HG03354 (cell line): ENCODE data around the gene EMP3.
"Not testable (repeated sequence)": the region's sequence is repeated elsewhere in the genome, so short reads cannot be mapped to it uniquely, and the experiment has no call there.

ENCODE experiments used
- ATAC-seq: cut with Tn5 transposase; IDR thresholded peaks from one replicate; pipeline ENCODE4 v1.9.1; 2021; ENCODE audit warnings: mild to moderate bottlenecking; ENCODE audit not compliant: unreplicated experiment, poor library complexity, severe bottlenecking

Gene EMP3

DNA sequence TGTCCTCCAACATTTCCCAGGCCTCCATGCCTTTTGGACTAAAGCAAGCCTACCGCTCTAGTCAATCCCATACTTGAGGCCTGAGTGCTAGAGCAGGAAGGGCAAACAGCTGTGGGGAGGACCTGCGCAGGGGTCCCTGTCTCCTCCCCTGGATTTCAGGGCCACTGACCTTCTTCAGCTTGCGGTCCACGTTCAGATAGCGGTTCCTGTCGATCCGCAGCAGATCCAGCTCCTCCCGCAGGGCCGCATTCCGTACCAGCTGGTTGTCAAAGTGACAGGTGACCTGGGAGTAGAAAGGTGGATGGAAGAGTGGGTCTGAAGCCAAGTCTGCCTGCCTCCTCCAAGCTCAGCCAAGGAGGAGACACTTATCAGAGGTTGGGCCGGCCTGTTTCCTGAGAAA is 14.0 kb upstream of the EMP3 start:
- ATAC-seq: no peak

DNA sequence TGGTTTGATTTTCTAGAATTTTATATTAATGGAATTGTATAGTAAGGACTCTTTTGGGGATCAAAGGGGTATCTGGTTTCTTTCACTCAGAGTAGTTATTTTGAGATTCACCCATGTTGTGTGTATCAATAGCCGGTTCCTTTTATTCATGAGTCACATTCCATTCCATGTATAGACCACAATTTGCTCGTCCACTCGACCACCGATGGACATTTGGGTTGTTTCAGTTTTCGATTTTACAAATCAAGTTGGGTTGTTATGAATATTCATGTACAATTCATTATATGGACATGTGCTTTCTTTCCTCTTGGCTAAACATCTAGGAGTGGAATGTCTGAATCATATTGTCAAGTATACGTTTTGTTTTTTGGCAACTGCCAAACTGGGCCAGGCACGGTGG is 9.6 kb upstream of the EMP3 start:
- ATAC-seq: no peak

GRCh38 chr19:48317708-48317960 is 7.7 kb upstream of the EMP3 start:
- not testable (repeated sequence) for ATAC-seq

DNA sequence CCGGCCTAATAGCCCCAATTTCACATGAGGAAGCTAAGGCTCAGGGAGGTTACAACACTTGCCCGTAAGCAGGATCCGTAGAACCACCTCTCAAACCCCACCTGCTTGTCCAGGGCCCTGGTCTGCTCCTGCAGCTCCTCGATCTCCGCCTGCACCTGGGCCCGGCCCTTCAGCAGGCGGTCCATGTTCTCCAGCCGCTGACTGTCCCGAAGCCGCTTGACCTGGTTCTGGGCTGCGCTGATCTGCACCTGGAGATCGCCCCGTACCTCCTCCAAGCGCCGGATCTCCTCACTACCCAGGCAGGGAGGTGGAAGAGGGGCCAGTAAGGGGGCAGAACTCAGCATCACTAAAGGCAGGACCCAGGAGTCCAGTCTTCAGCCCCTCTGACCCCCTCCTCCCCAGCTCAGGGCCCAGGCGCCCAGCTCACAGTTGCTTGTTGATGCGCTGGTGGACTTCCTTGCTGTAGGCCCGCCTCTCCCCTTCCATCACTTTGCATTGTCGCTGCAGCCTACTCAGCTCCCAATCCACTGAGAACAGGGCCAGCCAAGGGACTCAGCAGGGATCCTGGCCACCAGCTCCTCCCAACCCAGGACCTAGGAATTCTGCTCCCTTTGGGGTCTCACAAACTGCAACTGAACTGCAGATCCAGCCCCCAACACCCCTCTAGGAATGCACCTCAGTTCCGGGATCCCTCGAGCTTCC is 6.9 kb upstream of the EMP3 start:
- ATAC-seq: no peak

DNA sequence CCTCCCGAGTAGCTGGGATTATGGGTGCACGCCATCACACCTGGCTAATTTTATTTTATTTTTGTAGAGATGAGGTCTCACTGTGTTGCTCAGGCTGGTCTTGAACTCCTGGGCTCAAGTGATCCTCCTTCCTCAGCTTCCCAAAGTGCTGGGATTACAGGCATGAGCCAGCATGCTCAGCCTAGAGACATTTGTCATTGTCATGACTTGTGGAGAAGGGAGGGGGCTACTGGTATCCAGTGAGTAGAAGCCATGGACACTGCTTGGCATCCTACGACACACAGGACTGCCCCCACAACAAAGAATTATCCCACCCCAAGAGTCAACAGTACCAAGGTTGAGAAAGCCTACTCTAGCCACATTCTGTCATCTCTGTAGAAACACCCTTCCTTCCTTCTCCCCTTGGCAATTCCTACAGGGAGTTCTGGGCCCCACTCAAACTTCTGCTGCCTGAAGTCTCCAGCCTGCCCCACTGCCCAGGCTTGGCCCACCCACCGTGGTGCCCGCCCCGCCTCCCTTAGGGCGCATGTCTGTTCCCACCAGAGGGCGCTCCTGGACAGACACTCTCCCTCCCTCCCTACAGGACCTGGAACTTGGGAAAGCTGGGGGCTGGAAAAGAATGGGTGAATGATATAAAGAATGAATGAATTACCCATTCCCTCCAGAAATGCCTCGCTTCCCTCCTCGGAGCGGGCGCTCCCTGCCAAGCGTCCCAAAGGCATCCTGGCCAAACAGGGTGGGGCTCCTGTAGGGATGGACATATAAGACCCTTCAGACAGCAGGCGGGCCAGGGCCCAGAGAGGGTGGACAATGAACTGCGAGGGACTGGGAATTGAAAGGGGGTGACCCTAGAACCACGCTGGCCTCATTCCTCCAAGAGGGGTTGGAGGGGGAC is 5.5 kb upstream of the EMP3 start:
- ATAC-seq: no peak

GRCh38 chr19:48321372-48321621 is 4.1 kb upstream of the EMP3 start:
- peak; percentile 56 for ATAC-seq

GRCh38 chr19:48321622-48322591 is 3.4 kb upstream of the EMP3 start:
- ATAC-seq: peak; percentile 65

- ATAC-seq: no peak
Observed at GRCh38 chr19:48329167-48329891, 4.0 kb downstream of the EMP3 start.

- peak; percentile 32 for ATAC-seq
Observed at GRCh38 chr19:48330012-48330681, 4.8 kb downstream of the EMP3 start.

DNA sequence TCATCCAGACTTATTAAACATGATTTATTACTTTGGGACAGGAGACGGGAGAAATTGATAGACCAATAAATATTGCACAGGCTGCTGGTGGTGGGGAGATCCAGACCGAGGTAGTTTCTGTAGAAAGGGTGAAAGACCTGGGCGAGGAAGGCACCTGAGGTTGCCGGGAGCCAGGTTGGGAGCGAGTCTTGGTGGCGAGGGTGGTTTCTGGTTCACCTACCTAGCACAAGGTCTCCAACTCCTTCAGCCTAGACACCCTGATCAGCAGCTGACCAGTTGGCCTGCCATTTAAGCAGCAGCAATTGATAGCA is 7.0 kb downstream of the EMP3 start:
- no peak for ATAC-seq

DNA sequence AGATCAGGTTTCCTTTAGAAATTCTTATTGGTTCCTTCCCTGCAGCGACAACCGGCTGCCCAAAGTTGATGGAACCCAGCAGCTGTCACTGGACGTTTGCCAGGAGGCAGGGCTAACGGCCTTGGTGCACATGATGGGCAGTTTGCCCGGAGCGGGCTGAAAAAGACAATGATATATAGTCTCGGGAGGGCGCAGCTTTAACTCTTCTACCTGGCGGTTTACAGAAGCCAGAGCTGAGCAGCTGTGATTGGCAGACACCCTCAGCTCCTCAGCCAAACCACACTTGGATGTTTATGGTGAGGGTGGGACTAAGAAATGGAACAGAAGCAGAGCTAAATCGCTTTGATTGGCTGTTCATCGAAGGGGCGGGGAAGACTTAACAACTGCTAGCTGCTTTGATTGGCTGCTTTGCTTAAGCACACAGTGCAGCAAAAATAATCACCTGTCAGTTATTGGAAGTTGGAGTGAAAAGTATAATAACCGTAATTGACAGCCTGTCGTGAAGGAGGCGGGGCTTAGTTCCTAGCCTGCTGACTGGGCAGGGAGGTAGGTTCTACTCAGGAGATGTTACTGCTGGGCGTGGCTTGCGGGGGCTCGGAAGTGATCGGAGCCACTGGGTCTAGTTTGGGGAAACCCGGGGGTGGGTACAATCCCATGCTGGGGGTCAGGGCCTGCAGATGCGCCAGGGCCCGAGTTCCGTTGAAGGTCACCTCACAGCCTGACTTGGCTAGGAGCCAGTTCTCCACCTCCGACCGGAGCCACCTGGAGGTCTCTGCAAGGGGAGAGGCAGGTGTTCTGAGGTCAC is 7.5 kb downstream of the EMP3 start:
- ATAC-seq: peak; percentile 60

DNA sequence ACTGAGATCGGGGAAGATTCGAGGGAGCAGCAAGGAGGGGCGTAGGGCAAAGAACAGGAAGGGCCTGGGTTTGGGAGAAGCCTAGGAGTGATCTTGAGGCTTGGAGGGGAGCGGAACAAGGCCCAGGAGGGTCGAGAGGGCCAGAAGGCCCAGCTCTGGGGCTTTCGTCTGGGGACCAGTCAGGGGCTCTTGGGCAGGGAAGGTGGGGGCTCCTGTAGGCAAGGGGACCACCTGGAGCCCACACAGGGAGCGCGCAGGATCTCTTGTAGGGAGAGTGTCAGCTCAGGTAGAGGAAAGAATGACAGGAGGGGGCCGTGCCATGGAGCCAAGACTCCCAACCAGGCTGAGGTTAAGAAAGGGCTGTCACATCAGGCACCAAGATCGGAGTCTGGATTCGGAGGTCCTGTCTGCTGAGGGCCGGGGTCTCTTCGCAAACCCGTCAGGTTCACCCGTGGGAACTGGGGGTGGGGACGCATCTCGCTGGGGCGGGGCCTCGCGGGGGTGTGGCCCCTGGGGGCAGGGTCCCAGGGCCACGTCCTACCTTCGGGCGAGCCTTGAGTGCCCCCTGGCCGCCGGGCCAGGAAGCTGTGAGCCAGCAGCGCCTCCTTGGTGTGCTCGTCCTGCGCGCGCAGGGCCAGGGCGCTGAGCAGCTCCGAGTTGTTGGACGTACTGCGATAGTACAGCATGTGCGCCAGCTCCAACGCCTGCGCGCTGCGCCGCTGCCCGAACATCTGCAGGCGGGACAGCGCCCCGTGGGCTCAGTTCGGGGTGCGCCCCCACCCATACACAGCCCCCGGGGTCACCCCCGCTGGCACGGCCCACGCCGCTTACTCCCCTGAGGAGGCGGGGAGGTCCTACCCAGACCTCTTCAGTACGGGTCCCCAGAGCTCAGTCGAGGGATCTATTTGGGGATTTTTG is 8.4 kb downstream of the EMP3 start:
- peak; percentile 54 for ATAC-seq

GRCh38 chr19:48338253-48338755 is 13.0 kb downstream of the EMP3 start:
- ATAC-seq: no peak

GRCh38 chr19:48338802-48339503 is 13.6 kb downstream of the EMP3 start:
- no peak for ATAC-seq

GRCh38 chr19:48340995-48341394 is 15.6 kb downstream of the EMP3 start:
- no peak for ATAC-seq

DNA sequence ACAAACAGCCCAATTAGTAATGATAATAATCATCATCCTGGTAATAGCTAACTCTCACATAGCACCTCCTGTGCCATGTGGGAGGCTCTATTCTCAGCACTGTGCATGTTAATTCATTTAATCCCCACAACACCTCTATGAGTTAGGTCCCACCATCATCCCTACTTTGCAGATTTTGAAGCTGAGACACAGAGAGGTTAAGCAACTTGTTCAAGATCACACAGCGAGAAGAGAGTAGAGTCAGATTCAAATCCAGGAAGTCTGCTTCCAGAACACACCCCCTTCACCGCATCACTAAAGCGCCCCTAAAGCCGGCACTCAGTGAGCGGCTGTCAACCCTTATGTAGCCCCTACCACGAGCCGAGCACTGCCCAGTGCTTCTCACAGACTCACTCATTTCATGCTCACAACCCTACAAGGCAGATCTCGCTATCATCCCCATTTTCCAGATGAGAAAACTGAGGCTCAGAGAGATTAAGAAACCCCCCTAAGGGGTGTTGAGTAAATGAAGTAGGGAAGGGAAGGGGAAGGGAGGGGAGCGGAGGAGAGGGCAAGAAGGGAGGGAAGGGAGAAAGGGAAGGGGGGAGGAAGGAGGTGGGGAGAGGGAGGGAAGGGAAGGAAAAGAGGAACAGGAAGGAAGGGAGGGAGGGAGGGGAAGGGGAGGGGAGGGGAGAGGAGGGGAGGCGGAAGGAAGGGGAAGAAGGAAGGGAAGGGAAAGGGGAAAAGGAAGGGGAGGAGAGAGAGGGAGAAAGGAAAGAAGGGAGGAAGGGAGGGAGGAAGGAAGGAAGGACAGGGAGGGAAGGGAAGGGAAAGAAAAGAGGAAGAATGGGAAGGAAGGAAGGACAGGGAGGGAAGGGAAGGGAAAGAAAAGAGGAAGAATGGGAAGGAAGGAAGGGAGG is 16.4 kb downstream of the EMP3 start:
- ATAC-seq: no peak
